ENCODE measurements around the gene RAB29. TPM values are rescaled to one million over a fixed set of nuclear protein-coding genes. Genes with fewer than 3 reads are reported as not detected.
A peak's percentile ranks its signal among the peaks of the same experiment; 100 is the strongest.

RAB29 gene
- total and polyA plus RNA-seq, 9 of the 15 experiments (the other 6 are each of a cell fraction or from before 2014, with no cell fraction given) = 6.3 to 17.6 (median 8.0) TPM

DNA sequence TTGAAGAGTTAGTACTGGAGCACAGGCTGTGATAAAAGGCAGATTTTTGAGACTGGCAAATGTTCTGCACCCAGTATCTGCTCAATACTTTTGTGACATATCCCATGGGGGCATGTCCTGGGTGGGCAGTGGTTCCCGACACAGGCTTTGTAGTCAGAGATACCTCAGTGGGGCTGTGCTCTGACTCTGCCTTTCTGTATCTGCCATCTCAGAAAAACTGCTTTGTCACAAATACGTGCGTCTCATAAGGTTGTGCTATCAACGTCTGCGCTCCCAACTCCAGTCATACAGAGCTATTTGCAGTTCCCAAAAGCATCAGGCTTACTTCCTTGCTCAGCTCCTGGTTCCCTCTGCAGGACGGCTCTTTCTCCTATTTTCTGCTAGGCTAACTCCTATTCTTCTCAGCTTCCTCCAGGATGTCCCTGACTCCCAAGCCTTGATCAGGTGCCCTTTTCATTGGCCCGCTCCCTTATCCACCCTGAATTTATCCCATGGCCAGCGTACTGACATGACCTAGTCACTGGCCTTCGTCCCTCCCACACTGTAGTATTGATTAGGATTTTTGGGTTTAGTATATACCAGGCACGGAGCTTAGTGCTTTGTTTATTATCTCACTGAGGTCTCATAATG, 12.1 kb upstream of the RAB29 start (continued):
- TF ChIP-seq, protein P1, sequence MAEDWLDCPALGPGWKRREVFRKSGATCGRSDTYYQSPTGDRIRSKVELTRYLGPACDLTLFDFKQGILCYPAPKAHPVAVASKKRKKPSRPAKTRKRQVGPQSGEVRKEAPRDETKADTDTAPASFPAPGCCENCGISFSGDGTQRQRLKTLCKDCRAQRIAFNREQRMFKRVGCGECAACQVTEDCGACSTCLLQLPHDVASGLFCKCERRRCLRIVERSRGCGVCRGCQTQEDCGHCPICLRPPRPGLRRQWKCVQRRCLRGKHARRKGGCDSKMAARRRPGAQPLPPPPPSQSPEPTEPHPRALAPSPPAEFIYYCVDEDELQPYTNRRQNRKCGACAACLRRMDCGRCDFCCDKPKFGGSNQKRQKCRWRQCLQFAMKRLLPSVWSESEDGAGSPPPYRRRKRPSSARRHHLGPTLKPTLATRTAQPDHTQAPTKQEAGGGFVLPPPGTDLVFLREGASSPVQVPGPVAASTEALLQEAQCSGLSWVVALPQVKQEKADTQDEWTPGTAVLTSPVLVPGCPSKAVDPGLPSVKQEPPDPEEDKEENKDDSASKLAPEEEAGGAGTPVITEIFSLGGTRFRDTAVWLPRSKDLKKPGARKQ (CRISPR knock-in tag; IDR thresholded peaks at IDR 0.05) = no peak
- TF ChIP-seq ZNF124 (CRISPR knock-in tag; IDR thresholded peaks at IDR 0.05) = no peak
- 0 out of 2 replicates have a peak, but pooled peaks have one; percentile 35 for TF ChIP-seq MTA1 (IDR thresholded peaks at IDR 0.05; ENCODE audit: borderline replicate concordance)
- peak; percentile 34 to 62; a peak in 3 of 4 replicates for TF ChIP-seq NRF1 (conservative IDR thresholded peaks at IDR 0.05 in 1 of 2, IDR thresholded peaks at IDR 0.05 in 1 of 2)
- TF ChIP-seq PCBP1 (IDR thresholded peaks at IDR 0.05; ENCODE audit: low read depth, low read length, poor library complexity, severe bottlenecking) = no peak
- TF ChIP-seq ZBTB40 (IDR thresholded peaks at IDR 0.05) = 0 out of 2 replicates have a peak, but pooled peaks have one; percentile 30
- TF ChIP-seq ZBTB40 (CRISPR knock-in tag; IDR thresholded peaks at IDR 0.05) = no peak
- TF ChIP-seq OTX1 (CRISPR knock-in tag; IDR thresholded peaks at IDR 0.05) = no peak
- no peak for TF ChIP-seq ESRRB (CRISPR knock-in tag; IDR thresholded peaks at IDR 0.05; ENCODE audit: borderline replicate concordance)
- TF ChIP-seq ZNF140 (CRISPR knock-in tag; IDR thresholded peaks at IDR 0.05) = no peak
- TF ChIP-seq, protein P2, sequence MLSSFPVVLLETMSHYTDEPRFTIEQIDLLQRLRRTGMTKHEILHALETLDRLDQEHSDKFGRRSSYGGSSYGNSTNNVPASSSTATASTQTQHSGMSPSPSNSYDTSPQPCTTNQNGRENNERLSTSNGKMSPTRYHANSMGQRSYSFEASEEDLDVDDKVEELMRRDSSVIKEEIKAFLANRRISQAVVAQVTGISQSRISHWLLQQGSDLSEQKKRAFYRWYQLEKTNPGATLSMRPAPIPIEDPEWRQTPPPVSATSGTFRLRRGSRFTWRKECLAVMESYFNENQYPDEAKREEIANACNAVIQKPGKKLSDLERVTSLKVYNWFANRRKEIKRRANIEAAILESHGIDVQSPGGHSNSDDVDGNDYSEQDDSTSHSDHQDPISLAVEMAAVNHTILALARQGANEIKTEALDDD (IDR thresholded peaks at IDR 0.05) = no peak
- TF ChIP-seq ZFX (CRISPR knock-in tag; IDR thresholded peaks at IDR 0.05) = no peak
- TF ChIP-seq, protein P3, sequence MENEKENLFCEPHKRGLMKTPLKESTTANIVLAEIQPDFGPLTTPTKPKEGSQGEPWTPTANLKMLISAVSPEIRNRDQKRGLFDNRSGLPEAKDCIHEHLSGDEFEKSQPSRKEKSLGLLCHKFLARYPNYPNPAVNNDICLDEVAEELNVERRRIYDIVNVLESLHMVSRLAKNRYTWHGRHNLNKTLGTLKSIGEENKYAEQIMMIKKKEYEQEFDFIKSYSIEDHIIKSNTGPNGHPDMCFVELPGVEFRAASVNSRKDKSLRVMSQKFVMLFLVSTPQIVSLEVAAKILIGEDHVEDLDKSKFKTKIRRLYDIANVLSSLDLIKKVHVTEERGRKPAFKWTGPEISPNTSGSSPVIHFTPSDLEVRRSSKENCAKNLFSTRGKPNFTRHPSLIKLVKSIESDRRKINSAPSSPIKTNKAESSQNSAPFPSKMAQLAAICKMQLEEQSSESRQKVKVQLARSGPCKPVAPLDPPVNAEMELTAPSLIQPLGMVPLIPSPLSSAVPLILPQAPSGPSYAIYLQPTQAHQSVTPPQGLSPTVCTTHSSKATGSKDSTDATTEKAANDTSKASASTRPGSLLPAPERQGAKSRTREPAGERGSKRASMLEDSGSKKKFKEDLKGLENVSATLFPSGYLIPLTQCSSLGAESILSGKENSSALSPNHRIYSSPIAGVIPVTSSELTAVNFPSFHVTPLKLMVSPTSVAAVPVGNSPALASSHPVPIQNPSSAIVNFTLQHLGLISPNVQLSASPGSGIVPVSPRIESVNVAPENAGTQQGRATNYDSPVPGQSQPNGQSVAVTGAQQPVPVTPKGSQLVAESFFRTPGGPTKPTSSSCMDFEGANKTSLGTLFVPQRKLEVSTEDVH (IDR thresholded peaks at IDR 0.05; ENCODE audit: low read depth, partially characterized antibody) = no peak

Measured in K562 (cell line).